Activated T-helper 1 cell treated with anti-CD3 and anti-CD28 coated beads, Interleukin-2, amount 50 U/mL, for 16 hours (primary cell): ENCODE data around the gene SLC19A3.
"Not testable (repeated sequence)": the region's sequence is repeated elsewhere in the genome, so short reads cannot be mapped to it uniquely, and the experiment has no call there.

ENCODE experiments used
- DNase-seq, 2 donors: peaks; one replicate each; pipeline ENCODE4 v3.0.0-alpha.2; 2020; ENCODE audit warnings: low read depth in 1 of 2, low spot score in 1 of 2

Gene SLC19A3

GRCh38 chr2:227717687-227718567 lies at the start of gene SLC19A3:
SLC19A3 (minus strand) TSS chr2:227718028; CDS start chr2:227702318, 15,710 bp downstream.
- no peak for DNase-seq

- DNase-seq: peak; percentile 18 to 30
Observed at GRCh38 chr2:227766373-227766883, 48.6 kb upstream of the SLC19A3 start.

GRCh38 chr2:227765788-227766372 lies 48.1 kb upstream of the SLC19A3 start:
- DNase-seq: no peak

GRCh38 chr2:227761740-227762476 lies 44.1 kb upstream of the SLC19A3 start:
- no peak for DNase-seq

- no peak for DNase-seq
Observed at GRCh38 chr2:227759411-227760118, 41.7 kb upstream of the SLC19A3 start.

- not testable (repeated sequence) for DNase-seq
Observed at GRCh38 chr2:227756261-227756660, 38.4 kb upstream of the SLC19A3 start.

GRCh38 chr2:227748079-227748478 lies 30.3 kb upstream of the SLC19A3 start:
- DNase-seq: no peak

- no peak for DNase-seq
Observed at GRCh38 chr2:227745594-227745993, 27.8 kb upstream of the SLC19A3 start, which contains the start of gene SCYGR8. SCYGR8 (plus strand) TSS chr2:227745894; CDS start chr2:227745894, 0 bp downstream.

GRCh38 chr2:227740705-227741104 lies 22.9 kb upstream of the SLC19A3 start:
- DNase-seq: not testable (repeated sequence)

GRCh38 chr2:227739351-227739750 lies 21.5 kb upstream of the SLC19A3 start:
- DNase-seq: no peak

GRCh38 chr2:227728035-227728434 lies 10.2 kb upstream of the SLC19A3 start, which contains the start of gene SCYGR7:
SCYGR7 (plus strand) TSS chr2:227728335; CDS start chr2:227728335, 0 bp downstream.
- DNase-seq: no peak

- no peak for DNase-seq
Observed at GRCh38 chr2:227724394-227725039, 6.7 kb upstream of the SLC19A3 start, which contains the start of gene SCYGR6. SCYGR6 (minus strand) TSS chr2:227724757; CDS start chr2:227724757, 0 bp downstream.

GRCh38 chr2:227722821-227723220 lies 5.0 kb upstream of the SLC19A3 start:
- DNase-seq: not testable (repeated sequence)

- no peak for DNase-seq
Observed at GRCh38 chr2:227720680-227721079, 2.9 kb upstream of the SLC19A3 start.

- no peak for DNase-seq
Observed at GRCh38 chr2:227719641-227720040, 1.8 kb upstream of the SLC19A3 start.

GRCh38 chr2:227716501-227716900 lies 1.3 kb downstream of the SLC19A3 start:
- no peak for DNase-seq

GRCh38 chr2:227713291-227713690 lies 4.5 kb downstream of the SLC19A3 start:
- no peak for DNase-seq

GRCh38 chr2:227710986-227711385 lies 6.8 kb downstream of the SLC19A3 start:
- DNase-seq: no peak

- DNase-seq: no peak
Observed at GRCh38 chr2:227707390-227707789, 10.4 kb downstream of the SLC19A3 start.

GRCh38 chr2:227706859-227707258 lies 11.0 kb downstream of the SLC19A3 start:
- DNase-seq: no peak
